ENCODE measurements around the gene LGMN. TPM values are rescaled to one million over a fixed set of nuclear protein-coding genes. Genes with fewer than 3 reads are reported as not detected.

LGMN gene
- total and polyA plus RNA-seq, 2 of the 13 experiments (the other 11 are each of a cell fraction or from before 2014, with no cell fraction given) = 28.9 to 76.4 TPM

DNA sequence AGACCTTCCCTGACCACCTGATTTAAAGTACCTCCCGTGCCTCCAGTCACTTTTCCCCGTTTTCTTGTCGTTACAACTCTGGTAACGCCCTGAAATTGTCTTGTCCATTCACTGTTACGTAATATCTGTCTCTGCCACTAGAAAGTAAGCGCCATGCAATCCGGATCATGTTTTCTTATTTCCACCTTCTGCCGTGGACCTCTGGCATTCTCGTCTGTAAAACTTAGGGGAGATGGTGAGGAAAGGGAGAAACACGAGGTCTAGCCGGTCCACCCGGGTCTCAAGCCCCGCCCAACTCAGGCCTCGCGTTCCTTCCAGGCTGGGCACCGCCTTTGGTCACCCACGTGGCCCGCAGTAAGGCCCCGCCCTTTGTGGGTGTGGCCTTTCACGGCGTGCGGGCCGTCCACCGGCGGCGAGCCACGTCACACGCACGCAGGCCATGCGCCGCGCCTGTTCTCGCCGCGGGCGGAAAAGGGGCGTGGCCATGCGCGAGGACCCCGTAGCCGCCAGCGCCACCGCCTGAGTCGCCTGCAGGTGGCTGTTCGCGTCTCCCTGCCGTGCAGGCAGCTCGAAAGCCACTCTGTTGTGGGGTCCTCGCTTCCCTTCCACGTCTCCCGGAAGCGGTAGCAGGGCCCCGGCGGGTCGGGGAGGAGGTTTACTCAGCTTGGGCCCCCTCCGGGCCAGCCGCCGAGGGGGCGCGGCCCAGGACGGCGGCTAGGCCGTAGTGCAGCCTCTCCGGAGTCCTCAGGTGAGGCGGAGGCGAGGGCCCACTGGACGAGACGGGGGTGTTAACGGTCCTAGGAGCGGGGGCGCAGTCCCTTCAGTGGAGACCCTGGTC, 45.5 kb upstream of the LGMN start, which contains the start of gene GOLGA5 (continued):
- TF ChIP-seq REXO4 (CRISPR knock-in tag; IDR thresholded peaks at IDR 0.05; ENCODE audit: borderline replicate concordance) (no peak), LRRFIP1 (CRISPR knock-in tag; conservative IDR thresholded peaks at IDR 0.05) (no peak), MAX (IDR thresholded peaks at IDR 0.05) (peak; percentile 99), FOSL2 (CRISPR knock-in tag; IDR thresholded peaks at IDR 0.05) (peak; percentile 31), ZSCAN25 (CRISPR knock-in tag; IDR thresholded peaks at IDR 0.05) (0 out of 2 replicates have a peak, but pooled peaks have one; percentile 33), ATF6 (CRISPR knock-in tag; conservative IDR thresholded peaks at IDR 0.05) (no peak), ZNF296 (CRISPR knock-in tag; conservative IDR thresholded peaks at IDR 0.05) (no peak), ZNF543 (CRISPR knock-in tag; IDR thresholded peaks at IDR 0.05) (peak; percentile 87; the same call in 1 of the 2 replicates), ZNF777 (CRISPR knock-in tag; IDR thresholded peaks at IDR 0.05) (0 out of 2 replicates have a peak, but pooled peaks have one; percentile 62), ZBED4 (CRISPR knock-in tag; IDR thresholded peaks at IDR 0.05; ENCODE audit: borderline replicate concordance) (peak; percentile 92)
- TF ChIP-seq, protein P1, sequence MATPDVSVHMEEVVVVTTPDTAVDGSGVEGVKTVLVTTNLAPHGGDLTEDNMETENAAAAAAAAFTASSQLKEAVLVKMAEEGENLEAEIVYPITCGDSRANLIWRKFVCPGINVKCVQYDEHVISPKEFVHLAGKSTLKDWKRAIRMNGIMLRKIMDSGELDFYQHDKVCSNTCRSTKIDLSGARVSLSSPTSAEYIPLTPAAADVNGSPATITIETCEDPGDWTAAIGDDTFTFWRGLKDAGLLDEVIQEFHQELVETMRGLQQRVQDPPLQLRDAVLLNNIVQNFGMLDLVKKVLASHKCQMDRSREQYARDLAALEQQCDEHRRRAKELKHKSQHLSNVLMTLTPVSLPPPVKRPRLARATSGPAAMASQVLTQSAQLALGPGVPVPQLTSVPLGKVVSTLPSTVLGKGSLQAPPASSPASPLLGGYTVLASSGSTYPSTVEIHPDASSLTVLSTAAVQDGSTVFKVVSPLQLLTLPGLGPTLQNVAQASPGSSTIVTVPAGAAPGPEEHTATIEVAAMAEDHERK (CRISPR knock-in tag; IDR thresholded peaks at IDR 0.05; ENCODE audit: low read depth) = peak; percentile 96
- TF ChIP-seq, protein P2, sequence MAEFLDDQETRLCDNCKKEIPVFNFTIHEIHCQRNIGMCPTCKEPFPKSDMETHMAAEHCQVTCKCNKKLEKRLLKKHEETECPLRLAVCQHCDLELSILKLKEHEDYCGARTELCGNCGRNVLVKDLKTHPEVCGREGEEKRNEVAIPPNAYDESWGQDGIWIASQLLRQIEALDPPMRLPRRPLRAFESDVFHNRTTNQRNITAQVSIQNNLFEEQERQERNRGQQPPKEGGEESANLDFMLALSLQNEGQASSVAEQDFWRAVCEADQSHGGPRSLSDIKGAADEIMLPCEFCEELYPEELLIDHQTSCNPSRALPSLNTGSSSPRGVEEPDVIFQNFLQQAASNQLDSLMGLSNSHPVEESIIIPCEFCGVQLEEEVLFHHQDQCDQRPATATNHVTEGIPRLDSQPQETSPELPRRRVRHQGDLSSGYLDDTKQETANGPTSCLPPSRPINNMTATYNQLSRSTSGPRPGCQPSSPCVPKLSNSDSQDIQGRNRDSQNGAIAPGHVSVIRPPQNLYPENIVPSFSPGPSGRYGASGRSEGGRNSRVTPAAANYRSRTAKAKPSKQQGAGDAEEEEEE (CRISPR knock-in tag; IDR thresholded peaks at IDR 0.05; ENCODE audit: borderline replicate concordance) = peak; percentile 62; the same call in 1 of the 2 replicates
- TF ChIP-seq, protein P3, sequence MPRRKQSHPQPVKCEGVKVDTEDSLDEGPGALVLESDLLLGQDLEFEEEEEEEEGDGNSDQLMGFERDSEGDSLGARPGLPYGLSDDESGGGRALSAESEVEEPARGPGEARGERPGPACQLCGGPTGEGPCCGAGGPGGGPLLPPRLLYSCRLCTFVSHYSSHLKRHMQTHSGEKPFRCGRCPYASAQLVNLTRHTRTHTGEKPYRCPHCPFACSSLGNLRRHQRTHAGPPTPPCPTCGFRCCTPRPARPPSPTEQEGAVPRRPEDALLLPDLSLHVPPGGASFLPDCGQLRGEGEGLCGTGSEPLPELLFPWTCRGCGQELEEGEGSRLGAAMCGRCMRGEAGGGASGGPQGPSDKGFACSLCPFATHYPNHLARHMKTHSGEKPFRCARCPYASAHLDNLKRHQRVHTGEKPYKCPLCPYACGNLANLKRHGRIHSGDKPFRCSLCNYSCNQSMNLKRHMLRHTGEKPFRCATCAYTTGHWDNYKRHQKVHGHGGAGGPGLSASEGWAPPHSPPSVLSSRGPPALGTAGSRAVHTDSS (CRISPR knock-in tag; conservative IDR thresholded peaks at IDR 0.05) = no peak
